HG03139 (cell line): ENCODE data around the gene GGCT.
"Not testable (repeated sequence)": the region's sequence is repeated elsewhere in the genome, so short reads cannot be mapped to it uniquely, and the experiment has no call there.

Experiments
- ATAC-seq: cut with Tn5 transposase; IDR thresholded peaks from one replicate; pipeline ENCODE4 v1.9.1; 2021; ENCODE audit not compliant: unreplicated experiment

The GGCT gene, protein sequence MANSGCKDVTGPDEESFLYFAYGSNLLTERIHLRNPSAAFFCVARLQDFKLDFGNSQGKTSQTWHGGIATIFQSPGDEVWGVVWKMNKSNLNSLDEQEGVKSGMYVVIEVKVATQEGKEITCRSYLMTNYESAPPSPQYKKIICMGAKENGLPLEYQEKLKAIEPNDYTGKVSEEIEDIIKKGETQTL

DNA sequence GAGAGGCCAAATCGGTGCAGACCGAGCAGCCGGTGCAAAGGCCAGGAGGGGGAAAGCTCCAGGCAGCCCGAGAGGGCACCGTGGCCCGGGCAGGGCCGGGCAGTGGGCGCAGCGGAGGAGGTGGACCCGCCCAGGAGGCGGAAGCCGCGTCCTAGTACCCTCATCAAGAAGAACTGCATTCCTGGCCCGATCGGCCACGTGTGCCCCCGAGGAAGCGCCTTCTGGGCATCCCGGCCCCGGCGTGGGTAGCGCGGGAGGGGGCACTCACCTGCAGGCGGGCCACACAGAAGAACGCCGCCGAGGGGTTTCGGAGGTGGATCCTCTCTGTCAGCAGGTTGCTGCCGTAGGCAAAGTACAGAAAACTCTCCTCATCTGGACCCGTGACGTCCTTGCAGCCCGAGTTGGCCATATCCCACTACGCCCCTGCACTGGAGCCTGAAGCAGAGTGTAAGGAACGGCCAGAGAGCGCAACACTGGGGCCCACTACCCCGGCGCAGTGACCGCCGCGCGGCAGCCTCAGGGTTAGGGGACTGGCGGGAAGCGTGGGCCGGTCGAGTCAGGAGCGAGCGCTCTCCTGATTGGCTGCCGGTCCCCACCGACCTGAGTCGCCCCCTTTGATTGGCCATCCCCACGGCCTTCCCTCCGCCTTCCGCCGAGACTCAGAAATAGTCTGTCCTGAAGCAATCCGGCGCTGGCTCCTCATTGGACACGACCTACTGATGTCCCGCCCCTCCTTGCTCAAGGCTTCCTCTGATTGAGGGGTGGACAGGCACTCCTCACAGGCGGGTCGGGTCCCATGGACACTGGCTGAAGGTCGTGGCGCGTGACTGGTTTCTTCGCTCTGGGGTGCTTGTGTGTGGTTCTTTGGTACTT, at the start of gene GGCT:
TSS of gene GGCT (minus strand) at position 529 of the 873 bp plus-strand sequence. CDS start at position 409, 120 bp downstream.
- peak; percentile 99 for ATAC-seq

DNA sequence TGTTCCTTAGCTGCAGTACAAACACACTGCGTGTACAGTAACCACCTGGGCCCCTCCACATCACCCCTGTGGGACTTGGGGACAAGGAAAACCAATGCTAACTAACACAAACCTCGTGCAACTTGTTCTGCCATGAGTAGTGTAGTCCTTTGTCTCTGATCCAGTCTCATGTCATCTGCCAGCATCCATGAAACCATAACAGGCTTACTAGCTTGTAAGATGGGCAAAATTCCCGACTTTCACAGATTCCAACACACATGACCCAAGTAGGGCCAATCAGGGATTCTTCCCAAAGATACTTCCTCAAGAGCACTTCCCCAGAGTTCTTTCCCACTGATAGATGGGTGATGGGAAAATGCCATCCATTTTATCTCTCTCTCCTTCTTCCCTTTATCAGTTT, 48.9 kb upstream of the GGCT start:
- ATAC-seq: no peak

DNA sequence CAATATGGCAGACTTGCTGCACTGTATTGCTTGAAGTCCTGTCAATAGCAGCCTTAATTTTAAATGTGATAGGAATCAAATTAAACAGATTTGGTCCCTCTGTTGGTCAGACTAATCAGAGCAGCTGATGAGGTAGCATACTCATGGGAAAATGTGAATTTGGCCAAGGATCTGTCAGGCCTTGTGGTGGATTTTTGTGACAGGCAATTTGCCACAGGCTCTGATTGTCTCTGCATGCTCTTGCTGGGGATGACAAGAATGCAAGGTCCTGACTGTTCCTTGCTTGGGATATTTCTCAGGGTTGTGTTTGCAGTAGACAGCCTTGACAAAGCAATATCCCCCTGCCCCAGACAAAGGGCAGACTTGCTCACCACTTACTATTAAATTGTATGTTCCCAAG, 48.5 kb upstream of the GGCT start:
- ATAC-seq: no peak

DNA sequence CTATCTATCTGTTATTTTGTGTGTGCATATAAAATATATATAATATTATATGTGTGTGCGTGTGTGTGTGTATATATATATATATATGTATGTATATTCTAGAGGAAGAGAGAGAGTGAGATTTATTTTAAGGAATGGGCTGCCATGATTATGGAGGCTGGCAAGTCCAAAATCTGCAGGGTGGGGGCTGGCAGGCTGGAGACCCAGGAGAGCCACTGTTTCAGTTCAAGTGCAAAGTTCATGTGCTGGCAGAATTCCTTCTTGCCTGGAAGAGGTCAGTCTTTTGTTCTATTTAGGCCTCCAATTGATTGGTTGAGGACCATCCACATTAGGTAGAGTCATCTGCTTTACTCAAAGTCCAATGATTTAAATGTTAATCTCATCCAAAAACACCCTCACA, 47.7 kb upstream of the GGCT start:
- ATAC-seq: no peak

DNA sequence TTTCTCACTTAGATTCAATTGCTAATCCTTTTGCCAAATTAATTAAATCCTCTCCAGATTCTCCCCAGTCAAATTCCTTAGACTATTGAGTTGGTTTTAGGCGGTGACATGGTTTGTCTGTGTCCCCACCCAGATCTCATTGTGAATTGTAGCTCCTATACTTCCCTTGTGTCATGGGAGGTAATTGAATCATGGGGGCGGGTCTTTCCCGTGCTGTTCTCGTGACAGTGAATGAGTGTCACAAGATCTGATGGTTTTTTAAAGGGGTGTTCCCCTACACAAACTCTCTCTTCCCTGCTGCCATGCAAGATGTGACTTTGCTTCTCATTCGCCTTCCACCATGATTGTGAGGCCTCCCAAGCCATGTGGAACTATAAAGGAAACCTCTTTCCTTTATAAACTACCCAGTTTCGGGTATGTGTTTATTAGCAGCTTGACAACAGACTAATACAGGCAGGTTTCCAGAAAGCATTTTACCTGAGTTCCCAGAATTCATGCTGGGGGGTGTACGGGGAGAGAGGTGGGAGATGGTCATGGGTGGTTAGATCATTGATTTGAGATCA, 45.4 kb upstream of the GGCT start:
- no peak for ATAC-seq

DNA sequence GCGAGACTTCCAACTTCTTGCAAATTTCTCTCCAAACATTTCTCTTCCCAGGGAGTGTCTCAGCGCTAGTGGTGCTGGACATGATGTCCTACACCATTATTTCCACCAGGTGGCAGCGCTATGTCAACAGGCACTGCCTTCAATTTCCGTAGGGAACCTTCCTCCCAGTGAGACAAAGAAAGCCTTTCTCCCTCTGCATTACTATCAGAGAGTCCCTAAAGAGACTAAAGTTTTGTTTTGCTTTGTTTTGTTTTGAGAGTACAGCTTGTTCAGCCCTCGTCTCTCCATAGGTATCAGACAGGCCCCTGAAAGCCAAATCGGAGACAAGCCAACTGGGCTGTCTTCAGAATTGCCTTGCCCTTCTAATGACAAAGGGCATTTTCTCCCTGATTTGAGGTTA, 44.2 kb upstream of the GGCT start:
- peak; percentile 62 for ATAC-seq

DNA sequence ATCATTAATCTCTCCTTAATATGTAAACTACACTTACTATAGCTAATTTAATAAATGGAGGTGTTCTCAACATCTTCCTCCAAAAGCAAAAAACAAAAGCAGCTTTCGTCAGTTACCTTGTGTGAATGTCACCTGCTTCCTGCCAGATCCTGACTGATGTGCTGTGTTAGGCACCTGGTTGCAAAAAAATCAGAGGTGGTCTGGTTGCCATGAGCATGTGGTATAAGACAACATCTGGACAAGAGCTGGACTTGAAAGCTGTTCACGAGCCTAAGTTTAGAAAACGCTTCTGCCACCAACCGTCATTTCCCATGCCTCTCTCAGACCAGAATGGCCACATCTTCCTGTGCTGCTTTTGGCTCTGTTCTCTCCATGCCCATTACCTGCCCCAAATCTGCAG, 42.0 kb upstream of the GGCT start:
- no peak for ATAC-seq

DNA sequence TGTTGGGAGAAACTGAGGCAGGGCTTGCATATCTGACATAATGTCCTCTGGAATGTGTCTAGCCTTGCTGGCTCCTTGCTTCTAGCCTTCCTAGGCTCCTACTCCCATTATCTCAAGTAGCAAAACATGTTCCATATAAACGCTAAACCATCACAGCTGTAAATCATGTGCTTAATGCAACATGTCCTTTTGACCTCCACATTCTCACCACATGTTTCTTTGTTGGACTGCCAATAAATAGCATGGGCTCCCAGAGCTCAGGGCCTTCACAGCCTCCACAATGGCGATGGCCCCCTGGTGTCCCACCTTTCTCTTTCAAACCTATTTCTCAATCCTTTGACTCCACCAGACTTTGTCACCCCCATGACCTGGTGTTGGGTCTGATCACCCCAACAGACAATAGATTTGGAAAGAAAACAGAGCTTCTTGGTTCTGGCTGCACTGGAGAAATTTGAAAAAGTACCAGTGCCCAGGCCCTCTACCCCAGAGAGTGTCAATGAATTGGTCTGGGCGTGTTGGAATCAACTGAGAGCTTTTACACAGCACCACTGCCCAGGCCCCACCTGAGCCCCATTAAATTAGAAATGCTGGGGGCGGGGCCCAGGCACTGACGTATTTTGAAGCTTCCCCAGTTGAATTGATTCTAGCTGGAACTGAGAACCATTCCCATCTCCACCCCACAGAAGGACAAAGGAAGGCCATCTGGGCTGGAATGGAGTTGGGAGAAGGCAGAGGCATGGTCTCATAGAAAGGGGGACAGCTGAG, 41.3 kb upstream of the GGCT start:
- ATAC-seq: no peak

DNA sequence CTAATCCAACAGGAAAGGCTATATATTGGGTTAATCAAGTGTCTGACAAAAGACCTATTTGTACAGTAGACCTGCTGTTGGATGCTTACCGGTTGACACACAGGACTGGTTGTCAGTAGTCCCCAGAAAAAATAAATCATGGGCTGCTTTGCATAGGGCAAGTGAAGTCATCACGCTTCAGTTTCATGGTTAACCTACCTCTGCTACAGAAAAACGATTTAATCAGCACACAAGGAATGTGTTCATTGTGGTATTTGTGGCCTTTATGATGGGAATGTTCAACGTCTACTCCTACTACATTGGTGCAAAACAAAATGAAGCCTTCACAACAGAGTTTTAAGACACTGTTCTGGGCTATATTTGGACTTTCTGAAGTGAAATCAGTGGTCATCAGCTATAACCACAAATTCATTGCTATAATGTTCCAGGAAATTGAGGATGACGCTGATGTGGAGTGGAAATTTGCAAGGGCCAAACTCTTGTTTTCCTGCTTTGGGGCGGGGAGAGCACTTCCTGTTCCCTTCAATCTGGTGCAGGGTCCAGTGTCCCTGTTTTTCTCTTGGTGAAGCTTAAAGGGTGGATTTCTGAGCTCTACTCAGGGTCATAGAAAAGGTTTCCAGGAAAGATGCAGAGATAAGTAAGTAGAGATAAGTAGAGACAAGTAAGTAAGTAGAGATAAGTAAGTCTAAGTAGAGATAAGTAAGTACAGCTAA, 39.3 kb upstream of the GGCT start:
- no peak for ATAC-seq

DNA sequence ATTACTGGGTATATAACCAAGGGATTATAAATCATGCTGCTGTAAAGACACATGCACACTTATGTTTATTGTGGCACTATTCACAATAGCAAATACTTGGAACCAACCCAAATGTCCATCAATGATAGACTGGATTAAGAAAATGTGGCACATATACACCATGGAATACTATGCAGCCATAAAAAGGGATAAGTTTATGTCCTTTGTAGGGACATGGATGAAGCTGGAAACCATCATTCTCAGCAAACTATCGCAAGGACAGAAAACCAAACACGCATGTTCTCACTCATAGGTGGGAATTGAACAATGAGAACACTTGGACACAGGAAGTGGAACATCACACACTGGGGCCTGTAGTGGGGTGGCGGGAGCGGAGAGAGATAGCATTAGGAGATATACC, 38.5 kb upstream of the GGCT start:
- ATAC-seq: not testable (repeated sequence)

DNA sequence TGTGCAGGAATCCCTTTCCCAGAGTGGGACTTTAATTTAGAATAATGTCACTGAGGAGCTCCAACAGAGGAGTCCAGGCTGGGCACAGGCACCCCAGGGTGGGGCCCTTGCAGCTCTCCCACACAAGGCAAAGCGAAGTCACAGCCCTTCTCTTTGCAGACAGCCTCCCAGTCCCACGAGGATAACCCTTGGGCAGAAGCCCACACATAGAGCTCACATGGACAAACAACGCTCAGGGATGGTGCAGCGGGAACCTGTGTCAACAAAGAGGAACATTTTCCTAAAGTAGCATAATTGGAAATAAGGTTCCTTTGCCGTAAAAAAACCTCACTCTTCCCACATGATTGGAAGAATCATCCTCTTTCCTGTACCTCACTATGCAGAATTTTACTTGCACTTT, 29.3 kb upstream of the GGCT start:
- ATAC-seq: no peak

DNA sequence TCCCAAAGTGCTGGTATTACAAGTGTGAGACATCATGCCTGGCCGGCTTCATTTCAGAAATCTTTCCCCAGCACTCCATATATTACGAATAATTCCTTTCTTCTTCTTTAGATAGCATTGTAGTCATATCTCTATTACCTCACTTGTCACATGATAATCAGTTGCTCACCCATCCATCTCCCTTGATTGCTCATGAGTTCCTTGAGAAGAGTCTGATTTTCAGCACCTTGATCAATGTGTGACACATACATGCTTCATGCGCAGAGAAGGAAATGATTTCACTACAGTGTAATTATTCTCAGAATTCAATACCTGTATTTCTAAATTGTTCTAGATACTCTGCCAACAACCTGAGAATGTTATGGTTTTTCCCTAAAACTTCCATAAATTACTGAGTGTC, 26.7 kb upstream of the GGCT start:
- ATAC-seq: no peak

DNA sequence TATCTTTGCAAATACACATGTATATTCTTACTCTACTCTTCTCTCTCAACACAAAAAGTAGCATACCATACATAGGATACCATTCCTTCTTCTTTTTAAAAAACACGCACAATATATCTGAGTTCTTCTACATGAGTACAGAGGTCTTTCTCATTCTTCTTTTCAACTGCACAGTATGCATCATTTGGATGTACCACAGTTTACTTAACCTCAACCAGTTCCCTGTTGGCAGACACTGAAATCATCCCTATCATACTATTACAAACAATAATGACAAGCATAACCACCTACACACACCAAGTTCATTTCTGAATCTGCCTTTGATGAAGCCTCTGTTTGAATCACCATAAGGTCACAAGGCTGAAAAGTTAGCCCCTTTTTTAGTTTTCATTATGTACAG, 25.7 kb upstream of the GGCT start:
- no peak for ATAC-seq

DNA sequence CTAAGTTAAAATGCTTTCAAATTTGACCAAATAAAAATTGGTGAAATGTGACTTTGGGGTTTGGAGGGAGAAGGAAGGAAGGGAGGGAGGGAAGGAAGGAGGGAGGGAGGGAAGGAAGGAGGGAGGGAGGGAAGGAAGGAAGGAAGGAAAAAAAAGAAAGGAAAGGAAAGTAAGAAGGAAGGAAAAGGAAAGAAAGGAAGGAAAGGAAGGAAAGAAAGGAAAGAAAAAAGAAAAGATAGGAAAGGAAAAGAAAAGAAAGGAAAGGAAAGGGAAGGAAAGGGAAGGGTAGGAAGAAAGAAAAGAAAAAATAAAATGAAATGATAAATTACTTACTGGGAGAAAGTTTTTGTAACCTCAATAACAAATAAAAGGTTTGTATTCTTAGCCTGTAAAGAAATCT, 24.1 kb upstream of the GGCT start:
- no peak for ATAC-seq

DNA sequence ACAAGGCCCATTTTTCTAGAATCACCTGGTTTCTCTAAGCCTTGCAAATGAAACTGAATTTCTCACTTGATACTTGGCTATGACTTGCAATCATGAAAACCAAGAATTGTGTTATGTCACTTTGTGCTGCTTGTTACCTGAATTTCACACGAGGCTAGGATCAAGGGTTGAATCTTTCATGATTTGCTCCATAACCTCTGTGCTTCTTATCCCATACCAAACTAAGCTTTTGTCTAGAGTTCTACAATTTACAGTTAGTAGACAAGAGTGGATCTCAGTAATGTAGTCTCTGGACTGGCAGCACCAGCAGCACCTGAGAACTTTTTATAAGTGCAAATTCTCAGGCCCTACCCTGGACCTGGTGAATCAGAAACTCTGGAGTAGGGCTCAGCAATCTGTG, 22.7 kb upstream of the GGCT start:
- not testable (repeated sequence) for ATAC-seq

DNA sequence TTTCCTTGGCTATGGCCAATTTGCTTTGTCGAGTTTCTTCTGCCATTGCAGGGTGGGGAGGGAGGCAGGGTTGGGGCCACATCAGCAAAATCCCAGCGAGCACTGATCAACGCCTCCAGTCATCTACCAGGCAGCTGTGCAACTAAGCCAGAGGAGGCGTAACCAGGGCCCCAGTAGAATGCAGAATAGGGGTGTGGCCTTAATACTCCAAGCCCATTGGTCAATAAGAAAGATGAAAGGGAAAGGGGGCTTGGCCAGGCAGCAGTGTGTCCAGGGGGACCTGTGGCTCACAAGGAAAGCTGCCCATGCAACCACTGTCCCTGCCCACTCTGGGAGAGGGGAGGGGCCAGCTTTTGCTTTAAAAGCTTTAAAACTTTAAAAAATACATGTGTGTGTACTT, 21.5 kb upstream of the GGCT start:
- no peak for ATAC-seq

DNA sequence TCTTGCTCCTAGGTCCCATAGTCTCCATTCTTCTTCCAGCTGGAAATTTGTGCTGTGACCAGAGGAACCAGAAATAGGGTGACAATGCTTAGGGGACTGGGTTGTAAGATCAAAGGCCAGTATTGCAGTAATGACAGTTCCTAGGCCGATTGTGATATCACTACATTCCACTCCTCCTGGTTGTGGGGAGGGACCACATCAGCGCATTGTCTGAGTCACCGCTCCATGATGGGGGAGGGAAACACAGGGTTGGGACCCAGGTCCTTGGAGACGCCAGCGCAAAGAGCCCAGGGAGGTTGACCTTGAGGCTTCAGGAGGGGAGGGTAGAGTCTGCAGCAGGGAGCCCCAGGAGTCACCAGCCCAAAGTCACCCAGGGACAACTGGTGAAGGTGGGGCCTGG, 20.8 kb upstream of the GGCT start:
- ATAC-seq: no peak

DNA sequence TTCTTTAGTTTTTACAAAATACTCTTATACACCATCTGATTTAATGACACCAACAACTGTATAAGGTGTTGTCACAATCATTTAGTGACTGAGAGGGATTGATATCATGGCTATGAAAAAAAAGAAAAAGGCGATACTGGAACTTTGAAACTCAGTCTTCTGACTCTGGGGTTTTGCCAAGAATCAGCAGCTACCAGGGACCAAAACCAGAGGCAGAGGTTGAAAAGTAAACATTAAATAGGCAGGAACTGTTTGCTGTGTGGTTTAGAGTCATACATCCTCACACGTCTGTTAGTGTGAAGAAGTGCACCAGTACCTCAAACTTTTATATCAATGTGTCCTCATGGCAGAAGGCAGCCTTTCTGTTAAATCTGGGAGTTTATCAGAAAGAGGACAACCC, 19.9 kb upstream of the GGCT start:
- ATAC-seq: no peak

DNA sequence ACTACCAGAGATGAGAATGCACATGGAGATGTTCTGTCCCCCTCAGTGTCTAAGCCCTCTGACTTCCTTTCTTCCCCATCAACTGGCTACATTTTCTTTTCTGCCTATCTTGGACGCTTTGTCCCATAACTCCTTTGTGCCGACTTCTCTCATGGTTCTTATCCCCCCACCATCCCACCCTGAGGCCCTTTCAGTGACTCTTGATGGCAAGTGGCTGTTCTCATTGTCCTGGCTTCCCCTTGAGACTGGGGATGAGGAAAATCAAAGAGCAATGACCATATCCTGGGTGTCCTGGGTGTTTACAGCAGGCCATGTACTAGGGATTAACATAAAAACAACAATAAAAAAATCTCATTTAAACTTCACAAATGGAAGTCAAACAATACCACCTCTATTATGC, 18.8 kb upstream of the GGCT start:
- ATAC-seq: no peak

DNA sequence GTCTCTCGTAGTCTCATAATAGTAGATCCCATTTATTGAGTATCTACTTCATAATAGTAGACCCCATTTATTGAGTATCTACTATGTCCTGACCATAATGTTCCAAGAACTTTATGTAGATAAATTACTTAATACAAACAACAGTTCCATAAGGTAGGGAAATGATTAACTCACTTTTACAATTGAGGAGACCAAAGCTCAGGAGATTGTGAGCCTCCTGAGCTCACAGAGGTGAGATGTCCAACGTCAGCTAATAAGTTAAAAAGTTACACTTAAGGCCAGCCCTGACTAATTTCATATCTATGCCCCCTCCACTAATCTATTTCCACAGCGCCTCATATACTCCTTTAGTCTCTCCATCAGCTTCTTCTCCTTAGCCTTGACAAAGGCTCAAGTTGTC, 17.5 kb upstream of the GGCT start:
- ATAC-seq: no peak

DNA sequence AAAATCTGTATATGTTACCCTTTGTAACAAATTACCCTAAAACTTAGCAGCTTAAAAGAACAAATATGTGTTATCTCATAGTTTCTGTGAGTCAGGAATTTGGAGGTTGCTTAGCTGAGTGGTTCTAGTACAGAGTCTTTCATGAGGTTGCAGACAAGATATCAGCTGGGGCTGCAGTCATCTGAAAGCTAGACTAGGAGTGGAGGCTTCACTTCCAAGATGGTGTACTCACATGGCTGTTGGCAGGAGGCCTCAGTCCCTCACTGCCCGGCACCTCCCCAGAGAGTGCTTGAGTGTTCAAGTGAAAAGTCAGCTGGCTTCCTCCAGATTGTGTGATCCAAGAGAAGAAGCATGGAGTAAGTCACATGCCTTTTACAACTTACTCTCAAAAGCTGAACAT, 16.9 kb upstream of the GGCT start:
- no peak for ATAC-seq
